Activated T-helper 1 cell treated with anti-CD3 and anti-CD28 coated beads, Interleukin-2, amount 50 U/mL, for 16 hours (primary cell): ENCODE data around the gene CTXN1.
"Not testable (repeated sequence)": the region's sequence is repeated elsewhere in the genome, so short reads cannot be mapped to it uniquely, and the experiment has no call there.

Experiments used
- DNase-seq, 2 donors: peaks; one replicate each; pipeline ENCODE4 v3.0.0-alpha.2; 2020; ENCODE audit warnings: low read depth in 1 of 2, low spot score in 1 of 2

CTXN1 gene

GRCh38 chr19:7926021-7926726 is at the start of gene CTXN1:
TSS of gene CTXN1 (minus strand) at chr19:7926135. CDS start at chr19:7925538, 597 bp downstream.
- peak; percentile 65 to 69 for DNase-seq

- no peak for DNase-seq
Measured at GRCh38 chr19:7975037-7975436, 49.1 kb upstream of the CTXN1 start.

GRCh38 chr19:7973883-7974282 is 47.9 kb upstream of the CTXN1 start:
- DNase-seq, result no peak

GRCh38 chr19:7971553-7972520 is 45.9 kb upstream of the CTXN1 start:
- DNase-seq, result no peak

GRCh38 chr19:7970716-7971448 is 44.9 kb upstream of the CTXN1 start:
- DNase-seq, result no peak

- DNase-seq, result no peak
Measured at GRCh38 chr19:7969555-7969939, 43.6 kb upstream of the CTXN1 start.

- DNase-seq, result no peak
Measured at GRCh38 chr19:7968796-7969554, 43.0 kb upstream of the CTXN1 start.

GRCh38 chr19:7968008-7968795 is 42.3 kb upstream of the CTXN1 start:
- DNase-seq, result no peak

- no peak for DNase-seq
Measured at GRCh38 chr19:7965921-7966665, 40.2 kb upstream of the CTXN1 start.

GRCh38 chr19:7965259-7965841 is 39.4 kb upstream of the CTXN1 start:
- DNase-seq, result no peak

GRCh38 chr19:7963566-7963965 is 37.6 kb upstream of the CTXN1 start:
- no peak for DNase-seq

GRCh38 chr19:7962644-7963268 is 36.8 kb upstream of the CTXN1 start:
- no peak for DNase-seq

- DNase-seq, result no peak
Measured at GRCh38 chr19:7961920-7962626, 36.1 kb upstream of the CTXN1 start.

- not testable (repeated sequence) for DNase-seq
Measured at GRCh38 chr19:7961082-7961481, 35.1 kb upstream of the CTXN1 start.

- no peak for DNase-seq
Measured at GRCh38 chr19:7959211-7959610, 33.3 kb upstream of the CTXN1 start.

GRCh38 chr19:7955696-7956095 is 29.8 kb upstream of the CTXN1 start:
- DNase-seq, result no peak

GRCh38 chr19:7953576-7953975 is 27.6 kb upstream of the CTXN1 start:
- no peak for DNase-seq

- no peak for DNase-seq
Measured at GRCh38 chr19:7953060-7953459, 27.1 kb upstream of the CTXN1 start.
